Gastrocnemius medialis (tissue), 4 donors: ENCODE measurements around the gene SEC11A.

Source experiments
- CTCF ChIP-seq, 5 experiments: fragments of 450-650 bp in 3 of 5; fragments of 200-600 bp in 2 of 5; sonication (generic) in 2 of 5; IDR thresholded peaks in 4 of 5; conservative IDR thresholded peaks in 1 of 5; 1 replicate in 4 of 5; 2 replicates in 1 of 5; pipeline ENCODE4 v1.5.1; 2016 to 2019; ENCODE audit warnings: antibody characterized with exemption in 5 of 5, mild to moderate bottlenecking in 3 of 5, moderate library complexity in 3 of 5
- POLR2A ChIP-seq, 2 donors: fragments of 450-650 bp; IDR thresholded peaks; one replicate each; pipeline ENCODE4 v1.6.1; 2017; ENCODE audit warnings: antibody characterized with exemption in 2 of 2, mild to moderate bottlenecking in 2 of 2, moderate library complexity in 2 of 2

- TF ChIP-seq CTCF (IDR thresholded peaks at IDR 0.05 in 4 of 5, conservative IDR thresholded peaks at IDR 0.05 in 1 of 5), result no peak
- no peak for TF ChIP-seq POLR2A (IDR thresholded peaks at IDR 0.05)
Observed at GRCh38 chr15:84647726-84648125, 68.2 kb downstream of the SEC11A start.
